Activated T-helper 1 cell treated with anti-CD3 and anti-CD28 coated beads, Interleukin-12 subunit alpha, Interleukin-12 subunit beta, Interleukin-2, Interleukin-4 antibody, amounts not matched to agents 30 ng/mL and 10 ng/mL and 1 ng/mL, durations not matched to agents 14 hours and 24 hours and 36 hours (primary cell): ENCODE results near the gene KLHL40. TPM values are rescaled to one million over a fixed set of nuclear protein-coding genes. Genes with fewer than 3 reads are reported as not detected.

Experiments
- DNase-seq: peaks from one replicate; pipeline ENCODE4 v3.0.0; 2021; ENCODE audit warnings: low spot score
- H3K27ac Mint-ChIP-seq: one replicate; pipeline ENCODE4 v1.8.0; 2021; ENCODE audit warnings: mild to moderate bottlenecking, mixed read lengths
- H3K27me3 Mint-ChIP-seq: one replicate; pipeline ENCODE4 v1.8.0; 2022; ENCODE audit warnings: mild to moderate bottlenecking, moderate library complexity, mixed read lengths; ENCODE audit not compliant: insufficient read depth
- H3K36me3 Mint-ChIP-seq: one replicate; pipeline ENCODE4 v1.8.0; 2021; ENCODE audit warnings: low read depth, mixed read lengths
- H3K4me1 Mint-ChIP-seq: one replicate; pipeline ENCODE4 v1.8.0; 2021; ENCODE audit warnings: low read depth, mixed read lengths
- H3K4me3 Mint-ChIP-seq: one replicate; pipeline ENCODE4 v1.8.0; 2021; ENCODE audit warnings: mild to moderate bottlenecking, moderate library complexity, mixed read lengths
- H3K9me3 Mint-ChIP-seq: one replicate; pipeline ENCODE4 v1.8.0; 2021; ENCODE audit warnings: mixed read lengths
- intact Hi-C: fragments of 100-400 bp; cut with micrococcal nuclease; formaldehyde crosslinking; loops from one replicate; pipeline ENCODE4 v1.15.1; 2024
- total RNA-seq: library from RNA; stranded (reverse); gene quantifications from 2 replicates; pipeline ENCODE4 v1.2.3, GENCODE V29; 2022

KLHL40 gene
- total RNA-seq, 1 donor from 2014 or later = not detected

- Mint-ChIP-seq H3K27ac (no peak overlapping the region), H3K27me3 (no peaks in the 10 kb centered on the region), H3K4me3 (no peak overlapping the region), H3K36me3 (no peaks in the 10 kb centered on the region), H3K9me3 (no peaks in the 10 kb centered on the region), H3K4me1 (no peaks in the 10 kb centered on the region)
- intact Hi-C loops = no loop called here
- DNase-seq = no peak
Measured at GRCh38 chr3:42667523-42668412, 17.6 kb upstream of the KLHL40 start.

GRCh38 chr3:42668413-42668760 is 16.9 kb upstream of the KLHL40 start:
- Mint-ChIP-seq H3K4me1 (no peaks in the 10 kb centered on the region), H3K4me3 (no peak overlapping the region), H3K36me3 (no peaks in the 10 kb centered on the region), H3K9me3 (no peaks in the 10 kb centered on the region), H3K27ac (no peak overlapping the region), H3K27me3 (peaks cover under 1% of the 10 kb centered on the region)
- intact Hi-C loops = no loop called here
- no peak for DNase-seq

GRCh38 chr3:42668793-42669217 is 16.5 kb upstream of the KLHL40 start:
- no peak for DNase-seq
- intact Hi-C loops = no loop called here
- Mint-ChIP-seq H3K27ac (no peak overlapping the region), H3K27me3 (peaks cover 2% of the 10 kb centered on the region), H3K36me3 (no peaks in the 10 kb centered on the region), H3K9me3 (no peaks in the 10 kb centered on the region), H3K4me1 (no peaks in the 10 kb centered on the region), H3K4me3 (no peak overlapping the region)

- DNase-seq = no peak
- H3K9me3 Mint-ChIP-seq = no peaks in the 10 kb centered on the region
- H3K4me3 Mint-ChIP-seq = no peak overlapping the region
- H3K27me3 Mint-ChIP-seq = peaks cover 4% of the 10 kb centered on the region
- H3K27ac Mint-ChIP-seq = no peak overlapping the region
- H3K4me1 Mint-ChIP-seq = no peaks in the 10 kb centered on the region
- H3K36me3 Mint-ChIP-seq = no peaks in the 10 kb centered on the region
- intact Hi-C loops = no loop called here
Measured at GRCh38 chr3:42670051-42670576, 15.2 kb upstream of the KLHL40 start.

GRCh38 chr3:42670670-42671069 is 14.7 kb upstream of the KLHL40 start:
- H3K27me3 Mint-ChIP-seq = peaks cover 4% of the 10 kb centered on the region
- intact Hi-C loops = no loop called here
- H3K36me3 Mint-ChIP-seq = no peaks in the 10 kb centered on the region
- no peaks in the 10 kb centered on the region for H3K9me3 Mint-ChIP-seq
- no peak for DNase-seq
- no peak overlapping the region for H3K27ac Mint-ChIP-seq
- no peaks in the 10 kb centered on the region for H3K4me1 Mint-ChIP-seq
- no peak overlapping the region for H3K4me3 Mint-ChIP-seq

GRCh38 chr3:42672515-42672914 is 12.8 kb upstream of the KLHL40 start:
- H3K4me1 Mint-ChIP-seq = no peaks in the 10 kb centered on the region
- intact Hi-C loops = no loop called here
- no peak for DNase-seq
- H3K9me3 Mint-ChIP-seq = peaks cover 17% of the 10 kb centered on the region
- H3K27ac Mint-ChIP-seq = no peak overlapping the region
- H3K27me3 Mint-ChIP-seq = peaks cover 9% of the 10 kb centered on the region
- H3K4me3 Mint-ChIP-seq = no peak overlapping the region
- H3K36me3 Mint-ChIP-seq = no peaks in the 10 kb centered on the region

- intact Hi-C loops = no loop called here
- Mint-ChIP-seq H3K27me3 (peaks cover 9% of the 10 kb centered on the region), H3K9me3 (peaks cover 23% of the 10 kb centered on the region), H3K27ac (no peak overlapping the region), H3K4me1 (no peaks in the 10 kb centered on the region), H3K4me3 (no peak overlapping the region), H3K36me3 (no peaks in the 10 kb centered on the region)
- no peak for DNase-seq
Measured at GRCh38 chr3:42673082-42673481, 12.3 kb upstream of the KLHL40 start.

- Mint-ChIP-seq H3K36me3 (no peaks in the 10 kb centered on the region), H3K27ac (no peak overlapping the region), H3K4me3 (no peak overlapping the region), H3K4me1 (no peaks in the 10 kb centered on the region), H3K27me3 (peaks cover 14% of the 10 kb centered on the region), H3K9me3 (peaks cover 25% of the 10 kb centered on the region)
- DNase-seq = no peak
- intact Hi-C loops = no loop called here
Measured at GRCh38 chr3:42674146-42674545, 11.2 kb upstream of the KLHL40 start.

GRCh38 chr3:42675909-42676308 is 9.4 kb upstream of the KLHL40 start:
- Mint-ChIP-seq H3K36me3 (no peaks in the 10 kb centered on the region), H3K9me3 (peaks cover 25% of the 10 kb centered on the region), H3K4me1 (no peaks in the 10 kb centered on the region), H3K27me3 (peaks cover 14% of the 10 kb centered on the region), H3K27ac (no peak overlapping the region), H3K4me3 (no peak overlapping the region)
- no peak for DNase-seq
- intact Hi-C loops = no loop called here

- DNase-seq = no peak
- no peak overlapping the region for H3K27ac Mint-ChIP-seq
- no peak overlapping the region for H3K4me3 Mint-ChIP-seq
- intact Hi-C loops = no loop called here
- H3K36me3 Mint-ChIP-seq = no peaks in the 10 kb centered on the region
- peaks cover 20% of the 10 kb centered on the region for H3K27me3 Mint-ChIP-seq
- peaks cover 25% of the 10 kb centered on the region for H3K9me3 Mint-ChIP-seq
- no peaks in the 10 kb centered on the region for H3K4me1 Mint-ChIP-seq
Measured at GRCh38 chr3:42678447-42678846, 6.9 kb upstream of the KLHL40 start.

- no peaks in the 10 kb centered on the region for H3K4me1 Mint-ChIP-seq
- intact Hi-C loops = no loop called here
- peaks cover 25% of the 10 kb centered on the region for H3K9me3 Mint-ChIP-seq
- H3K4me3 Mint-ChIP-seq = no peak overlapping the region
- H3K36me3 Mint-ChIP-seq = no peaks in the 10 kb centered on the region
- DNase-seq = no peak
- no peak overlapping the region for H3K27ac Mint-ChIP-seq
- H3K27me3 Mint-ChIP-seq = peaks cover 19% of the 10 kb centered on the region
Measured at GRCh38 chr3:42680271-42680670, 5.1 kb upstream of the KLHL40 start.

GRCh38 chr3:42680806-42681205 is 4.5 kb upstream of the KLHL40 start:
- no peak for DNase-seq
- Mint-ChIP-seq H3K27ac (no peak overlapping the region), H3K4me3 (no peak overlapping the region), H3K27me3 (peaks cover 19% of the 10 kb centered on the region), H3K9me3 (peaks cover 24% of the 10 kb centered on the region), H3K36me3 (no peaks in the 10 kb centered on the region), H3K4me1 (peaks cover 2% of the 10 kb centered on the region)
- intact Hi-C loops = no loop called here

GRCh38 chr3:42681361-42682038 is 3.8 kb upstream of the KLHL40 start:
- DNase-seq = no peak
- H3K4me3 Mint-ChIP-seq = no peak overlapping the region
- H3K27ac Mint-ChIP-seq = no peak overlapping the region
- peaks cover 17% of the 10 kb centered on the region for H3K9me3 Mint-ChIP-seq
- intact Hi-C loops = no loop called here
- H3K4me1 Mint-ChIP-seq = peaks cover 5% of the 10 kb centered on the region
- peaks cover 16% of the 10 kb centered on the region for H3K27me3 Mint-ChIP-seq
- no peaks in the 10 kb centered on the region for H3K36me3 Mint-ChIP-seq
